Liver (tissue), 9 donors: ENCODE results near the gene PLA2G4F. TPM values are rescaled to one million over a fixed set of nuclear protein-coding genes. Genes with fewer than 3 reads are reported as not detected.

Experiments
- DNase-seq: peaks from one replicate; pipeline ENCODE4 v3.0.0-alpha.2; 2017; ENCODE audit warnings: low spot score
- H3K27ac ChIP-seq, 2 donors: one replicate each; pipeline ENCODE4 v1.7.0; 2013; ENCODE audit warnings: inconsistent platforms in 2 of 2, low read length in 2 of 2, control low read depth in 1 of 2, low read depth in 1 of 2, mild to moderate bottlenecking in 1 of 2
- H3K27me3 ChIP-seq, 4 donors: one replicate each; pipeline versions ENCODE4 v1.6.1 to v1.7.0; 2013; ENCODE audit warnings: low read length in 3 of 4, inconsistent platforms in 1 of 4, mild to moderate bottlenecking in 1 of 4, moderate library complexity in 1 of 4; ENCODE audit not compliant: control insufficient read depth in 4 of 4, insufficient read depth in 4 of 4
- H3K36me3 ChIP-seq, 4 donors: one replicate each; pipeline versions ENCODE4 v1.6.1 to v1.7.0; 2013; ENCODE audit warnings: low read length in 3 of 4, mild to moderate bottlenecking in 3 of 4, low read depth in 1 of 4, moderate library complexity in 1 of 4; ENCODE audit not compliant: control insufficient read depth in 4 of 4, insufficient read depth in 3 of 4
- H3K4me1 ChIP-seq, 4 donors: one replicate each; pipeline versions ENCODE4 v1.6.1 to v1.7.0; 2013; ENCODE audit warnings: low read length in 3 of 4, mild to moderate bottlenecking in 3 of 4, moderate library complexity in 1 of 4; ENCODE audit not compliant: control insufficient read depth in 4 of 4, insufficient read depth in 4 of 4
- H3K4me3 ChIP-seq, 3 donors: one replicate each; pipeline versions ENCODE4 v1.6.1 to v1.7.0; 2013; ENCODE audit warnings: low read length in 3 of 3, control low read depth in 1 of 3, low read depth in 1 of 3, mild to moderate bottlenecking in 1 of 3
- H3K9ac ChIP-seq, 2 donors: one replicate each; pipeline ENCODE4 v1.7.0; 2013; ENCODE audit warnings: low read length in 2 of 2, mild to moderate bottlenecking in 2 of 2, moderate library complexity in 2 of 2, control low read depth in 1 of 2, low read depth in 1 of 2
- H3K9me3 ChIP-seq, 4 donors: one replicate each; pipeline versions ENCODE4 v1.6.1 to v1.7.0; 2013; ENCODE audit warnings: low read length in 3 of 4; ENCODE audit not compliant: control insufficient read depth in 4 of 4
- ATF3 ChIP-seq: IDR thresholded peaks from 2 replicates; pipeline ENCODE4 v1.6.1; 2016; ENCODE audit warnings: antibody characterized with exemption
- CTCF ChIP-seq: fragments of 150-350 bp; IDR thresholded peaks from 2 replicates; pipeline ENCODE4 v1.5.1; 2017; ENCODE audit warnings: improper control_type of control experiment, low read depth, low read length; ENCODE audit not compliant: missing input control
- EGR1 ChIP-seq, 2 donors: IDR thresholded peaks; 2 replicates each; pipeline ENCODE4 v1.6.1; 2016 to 2018; ENCODE audit warnings: antibody characterized with exemption in 2 of 2, low read depth in 2 of 2
- FOXA1 ChIP-seq: IDR thresholded peaks from 2 replicates; pipeline ENCODE4 v1.6.1; 2016; ENCODE audit warnings: antibody characterized with exemption
- FOXA2 ChIP-seq: IDR thresholded peaks from 2 replicates; pipeline ENCODE4 v1.6.1; 2016; ENCODE audit warnings: antibody characterized with exemption
- GABPA ChIP-seq, 2 donors: IDR thresholded peaks in 1 of 2; conservative IDR thresholded peaks in 1 of 2; 2 replicates each; pipeline ENCODE4 v1.6.1; 2016; ENCODE audit warnings: antibody characterized with exemption in 2 of 2, mild to moderate bottlenecking in 1 of 2, moderate library complexity in 1 of 2
- HNF4A ChIP-seq, 2 donors: conservative IDR thresholded peaks; 2 replicates each; pipeline ENCODE4 v1.6.1; 2016; ENCODE audit warnings: antibody characterized with exemption in 2 of 2, mild to moderate bottlenecking in 2 of 2
- HNF4G ChIP-seq: IDR thresholded peaks from 2 replicates; pipeline ENCODE4 v1.6.1; 2016; ENCODE audit warnings: antibody characterized with exemption
- JUND ChIP-seq, 2 donors: IDR thresholded peaks; 2 replicates each; pipeline ENCODE4 v1.6.1; 2016; ENCODE audit warnings: antibody characterized with exemption in 2 of 2
- MAX ChIP-seq: IDR thresholded peaks from 2 replicates; pipeline ENCODE4 v1.6.1; 2016; ENCODE audit warnings: antibody characterized with exemption
- NR2F2 ChIP-seq: IDR thresholded peaks from 2 replicates; pipeline ENCODE4 v1.6.1; 2016; ENCODE audit warnings: antibody characterized with exemption
- RAD21 ChIP-seq, 2 donors: IDR thresholded peaks; 2 replicates each; pipeline ENCODE4 v1.6.1; 2016; ENCODE audit warnings: antibody characterized with exemption in 2 of 2, mild to moderate bottlenecking in 2 of 2
- REST ChIP-seq: IDR thresholded peaks from 2 replicates; pipeline ENCODE4 v1.6.1; 2016; ENCODE audit warnings: antibody characterized with exemption, mild to moderate bottlenecking
- RXRA ChIP-seq, 2 donors: IDR thresholded peaks; 2 replicates each; pipeline ENCODE4 v1.6.1; 2017 to 2018; ENCODE audit warnings: antibody characterized with exemption in 2 of 2, mild to moderate bottlenecking in 1 of 2
- SP1 ChIP-seq: IDR thresholded peaks from 2 replicates; pipeline ENCODE4 v1.6.1; 2018; ENCODE audit warnings: antibody characterized with exemption, mild to moderate bottlenecking
- TAF1 ChIP-seq: conservative IDR thresholded peaks from 2 replicates; pipeline ENCODE4 v1.6.1; 2016; ENCODE audit warnings: antibody characterized with exemption, mild to moderate bottlenecking
- YY1 ChIP-seq: IDR thresholded peaks from 2 replicates; pipeline ENCODE4 v1.6.1; 2016; ENCODE audit warnings: antibody characterized with exemption, mild to moderate bottlenecking
- ZBTB33 ChIP-seq: IDR thresholded peaks from 2 replicates; pipeline ENCODE4 v1.6.1; 2016; ENCODE audit warnings: antibody characterized with exemption
- WGBS: extraction: QIAGEN DNeasy Blood & Tissue Kit; methylation state at CpG from one replicate; pipeline ENCODE4 v1.1.7; 2013; 5-methylcytosine and 5-hydroxymethylcytosine counted together
- polyA plus RNA-seq, 2 donors: library from polyadenylated mRNA; stranded (reverse) in 1 of 2; unstranded in 1 of 2; fragments of 200-250 nt in 1 of 2; fragments of >200 nt in 1 of 2; fragmentation: Nextera tagmentation in 1 of 2; extraction: Ambion mirVana in 1 of 2; gene quantifications; one replicate each; pipeline versions ENCODE4 v1.2.1 to v1.2.3, GENCODE V29; 2013 to 2015
- total RNA-seq, 2 donors: library from RNA; depleted of rRNA; stranded (reverse); fragments of >200 nt; gene quantifications; one replicate each; pipeline ENCODE4 v1.2.3, GENCODE V29; 2014
- donor health status: healthy.
- donor health status: healthy.
- donor health status: healthy.
- donor health status: healthy.
- donor health status: healthy.

Gene PLA2G4F
- total and polyA plus RNA-seq, 4 donors = not detected

GRCh38 chr15:42154956-42155355, 1.5 kb downstream of the PLA2G4F start:
- no peak overlapping the region for H3K4me3 ChIP-seq

More at GRCh38 chr15:42154956-42155355, 1.5 kb downstream of the PLA2G4F start:
- WGBS = 96% methylated on average over 14 of the region's 14 CpGs
- Histone ChIP-seq H3K27me3 (no peaks in the 10 kb centered on the region), H3K27ac (no peak overlapping the region), H3K36me3 (peaks cover 3 to 14% (median 5%) of the 10 kb centered on the region in 4 donors), H3K9ac (no peak overlapping the region), H3K9me3 (no peaks in the 10 kb centered on the region), H3K4me1 (no peaks in the 10 kb centered on the region)
- no peak for DNase-seq
- no peak for TF ChIP-seq HNF4G
- TF ChIP-seq GABPA (IDR thresholded peaks at IDR 0.05 in 1 of 2, conservative IDR thresholded peaks at IDR 0.05 in 1 of 2) = no peak
- no peak for TF ChIP-seq CTCF
- TF ChIP-seq JUND (IDR thresholded peaks at IDR 0.05) = no peak
- no peak for TF ChIP-seq HNF4A (conservative IDR thresholded peaks at IDR 0.05)
- TF ChIP-seq EGR1 (IDR thresholded peaks at IDR 0.05; ENCODE audit: low read depth in 2 of 2) = no peak
- no peak for TF ChIP-seq MAX
- TF ChIP-seq REST = no peak
- TF ChIP-seq RAD21 (IDR thresholded peaks at IDR 0.05) = no peak
- TF ChIP-seq RXRA (IDR thresholded peaks at IDR 0.05) = no peak
- no peak for TF ChIP-seq SP1
- no peak for TF ChIP-seq FOXA1
- no peak for TF ChIP-seq ZBTB33
- no peak for TF ChIP-seq TAF1
- TF ChIP-seq NR2F2 = no peak
- no peak for TF ChIP-seq YY1
- no peak for TF ChIP-seq FOXA2
- TF ChIP-seq ATF3 = no peak
